HCT116 (cell line): ENCODE data around the gene TRIM9. TPM values are rescaled to one million over a fixed set of nuclear protein-coding genes. Genes with fewer than 3 reads are reported as not detected.

Source experiments
- ATF3 ChIP-seq: IDR thresholded peaks from 2 replicates; pipeline ENCODE4 v1.6.1; 2012
- CTCF ChIP-seq, 3 experiments: fragments of 200-600 bp in 1 of 3; sonication (generic) in 1 of 3; IDR thresholded peaks in 2 of 3; conservative IDR thresholded peaks in 1 of 3; 2 replicates each; pipeline ENCODE4 v1.5.1; 2012 to 2017; ENCODE audit warnings: low read depth in 2 of 3, low read length in 2 of 3, antibody characterized with exemption in 1 of 3, borderline replicate concordance in 1 of 3, control low read depth in 1 of 3, mild to moderate bottlenecking in 1 of 3, mixed read lengths in 1 of 3, mixed run types in 1 of 3, moderate library complexity in 1 of 3; ENCODE audit not compliant: insufficient read depth in 1 of 3
- ELF1 ChIP-seq: IDR thresholded peaks from 2 replicates; pipeline ENCODE4 v1.6.1; 2012; ENCODE audit warnings: low read depth, borderline replicate concordance
- POLR2AphosphoS5 ChIP-seq: IDR thresholded peaks from 2 replicates; pipeline ENCODE4 v1.6.1; 2011; ENCODE audit warnings: mild to moderate bottlenecking, low read depth, low read length, moderate library complexity
- SIN3A ChIP-seq: IDR thresholded peaks from 2 replicates; pipeline ENCODE4 v1.6.1; 2012; ENCODE audit warnings: low read depth
- ZBTB33 ChIP-seq: IDR thresholded peaks from 2 replicates; pipeline ENCODE4 v1.6.1; 2011; ENCODE audit warnings: mild to moderate bottlenecking, low read length, moderate library complexity; ENCODE audit not compliant: insufficient replicate concordance; ENCODE audit errors: extremely low read depth
- total RNA-seq: library from RNA; stranded (reverse); gene quantifications from one replicate; pipeline ENCODE4 v1.2.1, GENCODE V29; 2021; ENCODE audit not compliant: unreplicated experiment

The TRIM9 gene
- total RNA-seq, 1 experiment from 2014 or later: 4.6 TPM

- TF ChIP-seq ATF3 (no peak), ZBTB33 (no peak), ELF1 (peak; percentile 30; the same call in 1 of the 2 replicates), POLR2AphosphoS5 (0 out of 2 replicates have a peak, but pooled peaks have one; percentile 31), CTCF (IDR thresholded peaks at IDR 0.05 in 2 of 3, conservative IDR thresholded peaks at IDR 0.05 in 1 of 3; ENCODE audit: borderline replicate concordance in 1 of 3, insufficient read depth in 1 of 3, low read depth in 2 of 3, low read length in 2 of 3) (peak; percentile 27 to 64 (median 62); a peak in 5 of 6 replicates), SIN3A (no peak; the same call in none of the 2 replicates)
Observed at GRCh38 chr14:50955373-50956043, 139.4 kb downstream of the TRIM9 start (continued).
